Aorta (tissue), 5 donors: Measurements from ENCODE around the gene ABCB9. TPM values are rescaled to one million over a fixed set of nuclear protein-coding genes. Genes with fewer than 3 reads are reported as not detected.

Experiments
- ATAC-seq: fragments of 200-7000 bp; cut with Tn5 transposase; one replicate; pipeline ENCODE4 v1.9.1; 2022; ENCODE audit warnings: moderate library complexity; ENCODE audit not compliant: low FRiP score
- DNase-seq, 2 donors: peaks; one replicate each; pipeline ENCODE4 v3.0.0-alpha.2; 2020
- H3K27ac ChIP-seq, 2 donors: one replicate each; pipeline ENCODE4 v1.5.1; 2013; ENCODE audit warnings: low read length in 2 of 2, mild to moderate bottlenecking in 2 of 2, moderate library complexity in 2 of 2, control low read depth in 1 of 2, inconsistent platforms in 1 of 2, low read depth in 1 of 2
- H3K27me3 ChIP-seq, 2 donors: one replicate each; pipeline ENCODE4 v1.6.1; 2013; ENCODE audit warnings: control low read depth in 1 of 2, low read length in 1 of 2, mild to moderate bottlenecking in 1 of 2, moderate library complexity in 1 of 2; ENCODE audit not compliant: insufficient read depth in 2 of 2, control insufficient read depth in 1 of 2
- H3K36me3 ChIP-seq, 2 donors: one replicate each; pipeline ENCODE4 v1.6.1; 2013; ENCODE audit warnings: control low read depth in 1 of 2, low read length in 1 of 2, mild to moderate bottlenecking in 1 of 2; ENCODE audit not compliant: insufficient read depth in 2 of 2, control insufficient read depth in 1 of 2
- H3K4me1 ChIP-seq, 2 donors: one replicate each; pipeline ENCODE4 v1.6.1; 2013; ENCODE audit warnings: low read length in 2 of 2, control low read depth in 1 of 2, mild to moderate bottlenecking in 1 of 2, moderate library complexity in 1 of 2; ENCODE audit not compliant: insufficient read depth in 2 of 2, control insufficient read depth in 1 of 2
- H3K4me3 ChIP-seq, 2 donors: one replicate each; pipeline ENCODE4 v1.5.1; 2013; ENCODE audit warnings: low read length in 2 of 2, control low read depth in 1 of 2, mild to moderate bottlenecking in 1 of 2
- H3K9me3 ChIP-seq: one replicate; pipeline ENCODE4 v1.6.1; 2013; ENCODE audit warnings: mild to moderate bottlenecking, low read length; ENCODE audit not compliant: control insufficient read depth
- WGBS, 2 donors: extraction: QIAGEN DNeasy Blood & Tissue Kit; methylation state at CpG; one replicate each; pipeline ENCODE4 v1.1.7; 2013; 5-methylcytosine and 5-hydroxymethylcytosine counted together
- intact Hi-C, 2 donors: fragments of 100-400 bp; cut with DNase I; formaldehyde crosslinking; loops; one replicate each; pipeline versions ENCODE4 v1.14.2 to v1.15.0; 2022
- polyA plus RNA-seq, 2 donors: library from polyadenylated mRNA; stranded (reverse); fragments of 200-250 nt; gene quantifications; one replicate each; pipeline ENCODE4 v1.2.3, GENCODE V29; 2013
- total RNA-seq, 2 donors: library from RNA; stranded (reverse); fragmentation: NEBNext Ultra II Directional; extraction: Animal tissue kit (Norgen Biotek cat#: 25700); gene quantifications; one replicate each; pipeline ENCODE4 v1.2.1, GENCODE V29; 2021
- donor health status: healthy with polysubstance abuse.
- donor health status: Bipolar disorder and iron deficiency.
- donor health status: DM: no; HTN: no; CAD: no.
- donor health status: DM: no; HTN: no; CAD: no.
- donor health status: DM: yes; HTN: yes; CAD: no.

The ABCB9 gene
- total and polyA plus RNA-seq, 4 donors, result 1.1 to 13.0 (median 6.2) TPM

GRCh38 chr12:123004287-123004686 is 38.0 kb upstream of the ABCB9 start:
- no peak for ATAC-seq
- H3K27me3 ChIP-seq, result no peaks in the 10 kb centered on the region
- H3K4me3 ChIP-seq, result no peak overlapping the region
- DNase-seq, result no peak
- intact Hi-C loops, result no loop called here
- no peaks in the 10 kb centered on the region for H3K36me3 ChIP-seq
- WGBS, 2 donors, result 87 to 91% methylated on average over 14 of the region's 14 CpGs
- no peaks in the 10 kb centered on the region for H3K4me1 ChIP-seq
- no peaks in the 10 kb centered on the region for H3K9me3 ChIP-seq
- H3K27ac ChIP-seq, result no peak overlapping the region

GRCh38 chr12:123003257-123003656 is 37.0 kb upstream of the ABCB9 start:
- Histone ChIP-seq H3K36me3 (no peaks in the 10 kb centered on the region), H3K4me3 (no peak overlapping the region), H3K4me1 (no peaks in the 10 kb centered on the region), H3K9me3 (no peaks in the 10 kb centered on the region), H3K27ac (no peak overlapping the region), H3K27me3 (no peaks in the 10 kb centered on the region)
- ATAC-seq (no peak), DNase-seq (no peak)
- 83 to 88% methylated on average over 6 of the region's 6 CpGs for WGBS, 2 donors
- intact Hi-C loops, result no loop called here

GRCh38 chr12:123001464-123001863 is 35.2 kb upstream of the ABCB9 start:
- intact Hi-C loops, result no loop called here
- no peak for DNase-seq
- WGBS, 2 donors, result 91 to 97% methylated on average over 3 of the region's 3 CpGs
- Histone ChIP-seq H3K4me1 (no peaks in the 10 kb centered on the region), H3K27ac (no peak overlapping the region), H3K4me3 (no peak overlapping the region), H3K36me3 (no peaks in the 10 kb centered on the region), H3K27me3 (no peaks in the 10 kb centered on the region), H3K9me3 (no peaks in the 10 kb centered on the region)
- ATAC-seq, result no peak

GRCh38 chr12:123000578-123000977 is 34.3 kb upstream of the ABCB9 start:
- Histone ChIP-seq H3K27ac (no peak overlapping the region), H3K27me3 (no peaks in the 10 kb centered on the region), H3K9me3 (no peaks in the 10 kb centered on the region), H3K4me3 (no peak overlapping the region), H3K4me1 (no peaks in the 10 kb centered on the region), H3K36me3 (no peaks in the 10 kb centered on the region)
- DNase-seq (no peak), ATAC-seq (no peak)
- 94 to 95% methylated on average over 10 of the region's 10 CpGs for WGBS, 2 donors
- intact Hi-C loops, result no loop called here

GRCh38 chr12:122999986-123000420 is 33.7 kb upstream of the ABCB9 start:
- Histone ChIP-seq H3K4me3 (no peak overlapping the region), H3K27me3 (no peaks in the 10 kb centered on the region), H3K9me3 (no peaks in the 10 kb centered on the region), H3K4me1 (no peaks in the 10 kb centered on the region), H3K36me3 (no peaks in the 10 kb centered on the region), H3K27ac (no peak overlapping the region)
- 86 to 87% methylated on average over 20 of the region's 20 CpGs for WGBS, 2 donors
- intact Hi-C loops, result no loop called here
- ATAC-seq (no peak), DNase-seq (no peak)

GRCh38 chr12:122999196-122999946 is 33.1 kb upstream of the ABCB9 start:
- Histone ChIP-seq H3K4me1 (no peaks in the 10 kb centered on the region), H3K36me3 (no peaks in the 10 kb centered on the region), H3K27me3 (no peaks in the 10 kb centered on the region), H3K27ac (no peak overlapping the region), H3K9me3 (no peaks in the 10 kb centered on the region), H3K4me3 (no peak overlapping the region)
- intact Hi-C loops, result no loop called here
- ATAC-seq (no peak), DNase-seq (no peak)
- WGBS, 2 donors, result 89 to 91% methylated on average over 8 of the region's 8 CpGs

- 91 to 94% methylated on average over 4 of the region's 4 CpGs for WGBS, 2 donors
- intact Hi-C loops, result no loop called here
- no peak overlapping the region for H3K27ac ChIP-seq
- H3K4me1 ChIP-seq, result no peaks in the 10 kb centered on the region
- H3K27me3 ChIP-seq, result no peaks in the 10 kb centered on the region
- DNase-seq, result no peak
- ATAC-seq, result no peak
- no peak overlapping the region for H3K4me3 ChIP-seq
- no peaks in the 10 kb centered on the region for H3K36me3 ChIP-seq
- no peaks in the 10 kb centered on the region for H3K9me3 ChIP-seq
Observed at GRCh38 chr12:122998316-122998715, 32.1 kb upstream of the ABCB9 start.

GRCh38 chr12:122997343-122998250 is 31.3 kb upstream of the ABCB9 start:
- no peaks in the 10 kb centered on the region for H3K4me1 ChIP-seq
- no peaks in the 10 kb centered on the region for H3K9me3 ChIP-seq
- intact Hi-C loops, result no loop called here
- no peak overlapping the region for H3K4me3 ChIP-seq
- no peak for ATAC-seq
- H3K27me3 ChIP-seq, result no peaks in the 10 kb centered on the region
- no peak for DNase-seq
- H3K27ac ChIP-seq, result no peak overlapping the region
- H3K36me3 ChIP-seq, result no peaks in the 10 kb centered on the region
- 93% methylated on average over 25 of the region's 25 CpGs for WGBS, 2 donors
